IMR-90 (cell line): ENCODE results near the gene CYSTM1. TPM values are rescaled to one million over a fixed set of nuclear protein-coding genes. Genes with fewer than 3 reads are reported as not detected.
A peak's percentile ranks its signal among the peaks of the same experiment; 100 is the strongest.

Experiments used
- ATAC-seq: fragments of 200-7000 bp; cut with Tn5 transposase; 2 replicates; pipeline ENCODE4 v1.9.1; 2020; ENCODE audit warnings: low read depth, mild to moderate bottlenecking, moderate library complexity
- BruUV-seq: library from RNA; stranded (reverse); fragments of 400-500 nt; replicated peaks from 2 replicates; lab custom pipeline; 2021; lab: Mats Ljungman, UMichigan
- CTCF ChIA-PET: fragments of 300-600 bp; formaldehyde crosslinking; extraction: SDS; loops from one replicate; lab custom pipeline; 2021; ENCODE audit warnings: antibody characterized with exemption; lab: Yijun Ruan, JAX
- POLR2A ChIA-PET: fragments of 300-600 bp; sonication (Branson Sonifier 250); formaldehyde crosslinking; loops from one replicate; lab custom pipeline; 2022; ENCODE audit warnings: antibody characterized with exemption; ENCODE audit not compliant: unreplicated experiment; lab: Charles Lee
- DNase-seq: peaks from one replicate; pipeline ENCODE4 v3.0.0; 2013
- H2AFZ ChIP-seq: replicated peaks from 2 replicates; pipeline ENCODE3; 2013; ENCODE audit warnings: low read length, mild to moderate bottlenecking; ENCODE audit not compliant: poor library complexity
- H2AK5ac ChIP-seq: 2 replicates; pipeline ENCODE4 v1.6.1; 2013; ENCODE audit warnings: low read depth, low read length, inconsistent platforms
- H2AK9ac ChIP-seq: replicated peaks from 2 replicates; pipeline ENCODE3; 2013; ENCODE audit warnings: mild to moderate bottlenecking, low read depth, low read length, moderate library complexity; ENCODE audit not compliant: poor library complexity
- H2BK120ac ChIP-seq: 2 replicates; pipeline ENCODE4 v1.6.1; 2013; ENCODE audit warnings: low read depth, low read length, inconsistent platforms
- H2BK15ac ChIP-seq: 3 replicates; pipeline ENCODE4 v1.6.1; 2013; ENCODE audit warnings: low read depth, low read length, inconsistent platforms
- H2BK20ac ChIP-seq: 2 replicates; pipeline ENCODE4 v1.6.1; 2013; ENCODE audit warnings: low read depth, mild to moderate bottlenecking, inconsistent platforms, low read length, moderate library complexity
- H2BK5ac ChIP-seq: 2 replicates; pipeline ENCODE4 v1.6.1; 2013; ENCODE audit warnings: mild to moderate bottlenecking, low read depth, low read length, inconsistent platforms; ENCODE audit not compliant: poor library complexity, severe bottlenecking
- H3K14ac ChIP-seq: replicated peaks from 2 replicates; pipeline ENCODE4 v1.6.1; 2013; ENCODE audit warnings: low read depth, low read length, inconsistent platforms
- H3K18ac ChIP-seq: 2 replicates; pipeline ENCODE4 v1.6.1; 2013; ENCODE audit warnings: low read depth, low read length, control low read depth
- H3K23ac ChIP-seq: 2 replicates; pipeline ENCODE4 v1.6.1; 2013; ENCODE audit warnings: low read depth, low read length, inconsistent platforms
- H3K27ac ChIP-seq: 2 replicates; pipeline ENCODE4 v1.5.1; 2013; ENCODE audit warnings: mild to moderate bottlenecking, control low read depth, low read length; ENCODE audit not compliant: insufficient read depth
- H3K27me3 ChIP-seq: 2 replicates; pipeline ENCODE4 v1.6.1; 2013; ENCODE audit warnings: low read length; ENCODE audit not compliant: control insufficient read depth, insufficient read depth
- H3K36me3 ChIP-seq: 2 replicates; pipeline ENCODE4 v1.6.1; 2013; ENCODE audit warnings: low read length, mixed read lengths; ENCODE audit not compliant: control insufficient read depth, insufficient read depth
- H3K4ac ChIP-seq: 2 replicates; pipeline ENCODE4 v1.6.1; 2013; ENCODE audit warnings: low read depth, low read length, inconsistent platforms
- H3K4me1 ChIP-seq: 2 replicates; pipeline ENCODE4 v1.6.1; 2013; ENCODE audit warnings: low read length, mixed read lengths; ENCODE audit not compliant: control insufficient read depth, insufficient read depth
- H3K4me2 ChIP-seq: 2 replicates; pipeline ENCODE4 v1.6.1; 2013; ENCODE audit warnings: low read depth, mild to moderate bottlenecking, control low read depth, low read length, moderate library complexity
- H3K4me3 ChIP-seq: 2 replicates; pipeline ENCODE4 v1.5.1; 2013; ENCODE audit warnings: low read depth, mild to moderate bottlenecking, control low read depth, low read length, moderate library complexity; ENCODE audit not compliant: insufficient read depth
- H3K56ac ChIP-seq: 2 replicates; pipeline ENCODE4 v1.6.1; 2013; ENCODE audit warnings: low read length, inconsistent platforms; ENCODE audit not compliant: insufficient read depth; ENCODE audit errors: extremely low read depth
- H3K79me1 ChIP-seq, 2 experiments: 2 replicates each; pipeline ENCODE4 v1.6.1; 2013; ENCODE audit warnings: low read length in 2 of 2, inconsistent platforms in 1 of 2, low read depth in 1 of 2
- H3K9ac ChIP-seq: 2 replicates; pipeline ENCODE4 v1.6.1; 2013; ENCODE audit warnings: low read depth, low read length, control low read depth
- H3K9me1 ChIP-seq: 2 replicates; pipeline ENCODE4 v1.6.1; 2013; ENCODE audit warnings: low read length, inconsistent platforms; ENCODE audit not compliant: insufficient read depth
- H3K9me3 ChIP-seq: 2 replicates; pipeline ENCODE4 v1.6.1; 2013; ENCODE audit warnings: low read length; ENCODE audit not compliant: control insufficient read depth, insufficient read depth
- H4K20me1 ChIP-seq: 2 replicates; pipeline ENCODE4 v1.6.1; 2013; ENCODE audit warnings: low read length, inconsistent platforms; ENCODE audit not compliant: insufficient read depth
- H4K5ac ChIP-seq: 2 replicates; pipeline ENCODE4 v1.6.1; 2013; ENCODE audit warnings: mild to moderate bottlenecking, low read depth, low read length, control low read depth
- H4K8ac ChIP-seq, 2 experiments: 2 replicates each; pipeline ENCODE4 v1.6.1; 2013; ENCODE audit warnings: low read depth in 2 of 2, low read length in 2 of 2, control low read depth in 1 of 2, inconsistent platforms in 1 of 2
- H4K91ac ChIP-seq: 2 replicates; pipeline ENCODE4 v1.6.1; 2013; ENCODE audit warnings: low read depth, low read length, inconsistent platforms; ENCODE audit not compliant: insufficient read depth
- BHLHE40 ChIP-seq: fragments of 150-350 bp; IDR thresholded peaks from 2 replicates; pipeline ENCODE4 v1.6.1; 2016; ENCODE audit warnings: mild to moderate bottlenecking, low read depth, low read length
- CTCF ChIP-seq: conservative IDR thresholded peaks from 2 replicates; pipeline ENCODE4 v1.5.1; 2012; ENCODE audit warnings: mild to moderate bottlenecking, low read depth, low read length, improper control_type of control experiment
- ELK1 ChIP-seq: fragments of 150-350 bp; IDR thresholded peaks from 2 replicates; pipeline ENCODE4 v1.6.1; 2016; ENCODE audit warnings: low read depth, mild to moderate bottlenecking, low read length, moderate library complexity, borderline replicate concordance
- RAD21 ChIP-seq: IDR thresholded peaks from 2 replicates; pipeline ENCODE4 v1.6.1; 2012; ENCODE audit warnings: low read length, improper control_type of control experiment
- RFX5 ChIP-seq: IDR thresholded peaks from 2 replicates; pipeline ENCODE4 v1.8.0; 2012; ENCODE audit warnings: low read depth, mild to moderate bottlenecking, low read length, moderate library complexity
- SMC3 ChIP-seq: fragments of 150-350 bp; IDR thresholded peaks from 2 replicates; pipeline ENCODE4 v1.6.1; 2016; ENCODE audit warnings: low read depth, mild to moderate bottlenecking, antibody characterized with exemption, low read length, moderate library complexity
- WGBS, 2 experiments: methylation state at CpG; one replicate each; pipeline versions ENCODE4 v1.1.5 to v1.1.7; 2013; ENCODE audit warnings: missing lambda C conversion rate in 2 of 2; ENCODE audit not compliant: insufficient read length in 1 of 2; ENCODE audit errors: extremely low coverage in 2 of 2; 5-methylcytosine and 5-hydroxymethylcytosine counted together
- dilution Hi-C: fragments of 300-500 bp; cut with HindIII; formaldehyde crosslinking; loops from one replicate; pipeline ENCODE4 v1.14.3; 2018; ENCODE audit warnings: low sequenced_read_pairs; ENCODE audit not compliant: unreplicated experiment
- in situ Hi-C: fragments of 300-500 bp; cut with MboI; formaldehyde crosslinking; loops from 3 replicates; pipeline ENCODE4 v1.14.3; 2019; ENCODE audit warnings: low sequenced_read_pairs, inconsistent platforms, mixed read lengths
- intact Hi-C: fragments of 100-400 bp; cut with micrococcal nuclease; formaldehyde crosslinking; loops from 2 replicates; pipeline ENCODE4 v1.10.0; 2022
- polyA plus RNA-seq, 3 experiments: library from polyadenylated mRNA; depleted of rRNA; stranded (reverse); fragments of >200 nt; gene quantifications; 2 replicates each; pipeline ENCODE4 v1.2.3, GENCODE V29; 2012; ENCODE audit warnings: low replicate concordance in 1 of 3
- total RNA-seq: library from RNA; depleted of rRNA; stranded (reverse); fragments of >200 nt; gene quantifications from 2 replicates; pipeline ENCODE4 v1.2.3, GENCODE V29; 2012

The CYSTM1 gene
- total and polyA plus RNA-seq, 2 of the 4 experiments (the other 2 are of a cell fraction): 7.3 to 15.0 TPM

- no peak overlapping the region for H2BK15ac ChIP-seq
- H3K4me1 ChIP-seq: peaks cover 18% of the 10 kb centered on the region
- no peak overlapping the region for H4K5ac ChIP-seq
- intact Hi-C loops: loop anchor here (1.0 to 10.0 kb wide), 6 partner anchors 63 to 485 kb away; partner anchors contain the start of genes CD14, CYSTM1, HARS1 and HARS2
- no peak overlapping the region for H2BK5ac ChIP-seq
- H4K8ac ChIP-seq: no peak overlapping the region
- no peak overlapping the region for H3K27ac ChIP-seq
- H3K14ac ChIP-seq: no peak overlapping the region
- H2BK120ac ChIP-seq: no peak overlapping the region
- ATAC-seq: peak; percentile 65
- H3K4me3 ChIP-seq: no peak overlapping the region
- H3K79me1 ChIP-seq: peaks cover 11 to 29% of the 10 kb centered on the region in 2 experiments; a peak in 3 of 4 replicates
- no CpG with 5 or more reads among the region's 11 CpGs for WGBS, 2 experiments
- no peak overlapping the region for H3K23ac ChIP-seq
- dilution Hi-C loops: no loop called here
- H4K20me1 ChIP-seq: peaks cover 14% of the 10 kb centered on the region
- H3K4me2 ChIP-seq: no peak overlapping the region
- no peak overlapping the region for H3K9ac ChIP-seq
- no peak overlapping the region for H3K4ac ChIP-seq
- BruUV-seq: no TSS peak
- H2AK9ac ChIP-seq: peak overlapping the region; percentile 33
- CTCF ChIA-PET: interaction anchor here (0.6 to 8.7 kb wide), 12 partner anchors 9 to 435 kb away, joined by 3 to 233 read pairs (median 4); partner anchors contain the start of gene HBEGF
- TF ChIP-seq SMC3 (peak; percentile 83), ELK1 (no peak), RFX5 (no peak), BHLHE40 (no peak), CTCF (peak; percentile 76), RAD21 (peak; percentile 83)
- H2AFZ ChIP-seq: no peak overlapping the region
- POLR2A ChIA-PET: no interaction called here
- no peaks in the 10 kb centered on the region for H3K27me3 ChIP-seq
- H3K36me3 ChIP-seq: no peaks in the 10 kb centered on the region
- H2BK20ac ChIP-seq: no peak overlapping the region
- in situ Hi-C loops: loop anchor here (5.0 kb wide), 1 partner anchor 112 kb away; no protein-coding TSS in a partner anchor
- H3K9me3 ChIP-seq: no peaks in the 10 kb centered on the region
- H3K18ac ChIP-seq: no peak overlapping the region
- H2AK5ac ChIP-seq: no peak overlapping the region
- no peak overlapping the region for H4K91ac ChIP-seq
- H3K56ac ChIP-seq: no peak overlapping the region
- peaks cover 7% of the 10 kb centered on the region for H3K9me1 ChIP-seq
- peak; percentile 66 for DNase-seq
Measured at GRCh38 chr5:140239939-140240700, 65.1 kb downstream of the CYSTM1 start.
